Activated CD8-positive, alpha-beta memory T cell treated with anti-CD3 and anti-CD28 coated beads, Interleukin-2, amount 50 U/mL, for 48 hours (primary cell): ENCODE data around the gene IRF8.
"Not testable (repeated sequence)": the region's sequence is repeated elsewhere in the genome, so short reads cannot be mapped to it uniquely, and the experiment has no call there.

Source experiments
- DNase-seq: peaks from one replicate; pipeline ENCODE4 v3.0.0-alpha.2; 2020

Gene IRF8

DNA sequence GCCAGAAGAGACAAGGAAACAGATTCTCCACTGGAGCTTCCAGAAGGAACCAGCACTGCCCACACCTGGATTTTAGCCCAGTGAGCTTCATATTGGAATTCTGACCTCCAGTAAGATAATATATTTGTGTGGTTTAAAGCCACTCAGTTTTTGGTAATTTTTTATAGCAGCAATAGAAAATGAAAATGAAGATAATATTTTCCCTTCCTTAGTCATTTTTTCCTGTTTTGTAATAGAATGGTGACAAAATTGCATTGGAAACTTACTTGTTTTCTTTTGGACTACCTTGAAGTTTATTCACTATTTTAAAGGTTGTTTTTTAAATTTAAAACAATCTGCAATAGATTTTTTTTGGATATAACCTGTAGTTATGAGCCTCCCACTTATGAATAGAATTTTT, 29.8 kb upstream of the IRF8 start:
- DNase-seq = no peak

DNA sequence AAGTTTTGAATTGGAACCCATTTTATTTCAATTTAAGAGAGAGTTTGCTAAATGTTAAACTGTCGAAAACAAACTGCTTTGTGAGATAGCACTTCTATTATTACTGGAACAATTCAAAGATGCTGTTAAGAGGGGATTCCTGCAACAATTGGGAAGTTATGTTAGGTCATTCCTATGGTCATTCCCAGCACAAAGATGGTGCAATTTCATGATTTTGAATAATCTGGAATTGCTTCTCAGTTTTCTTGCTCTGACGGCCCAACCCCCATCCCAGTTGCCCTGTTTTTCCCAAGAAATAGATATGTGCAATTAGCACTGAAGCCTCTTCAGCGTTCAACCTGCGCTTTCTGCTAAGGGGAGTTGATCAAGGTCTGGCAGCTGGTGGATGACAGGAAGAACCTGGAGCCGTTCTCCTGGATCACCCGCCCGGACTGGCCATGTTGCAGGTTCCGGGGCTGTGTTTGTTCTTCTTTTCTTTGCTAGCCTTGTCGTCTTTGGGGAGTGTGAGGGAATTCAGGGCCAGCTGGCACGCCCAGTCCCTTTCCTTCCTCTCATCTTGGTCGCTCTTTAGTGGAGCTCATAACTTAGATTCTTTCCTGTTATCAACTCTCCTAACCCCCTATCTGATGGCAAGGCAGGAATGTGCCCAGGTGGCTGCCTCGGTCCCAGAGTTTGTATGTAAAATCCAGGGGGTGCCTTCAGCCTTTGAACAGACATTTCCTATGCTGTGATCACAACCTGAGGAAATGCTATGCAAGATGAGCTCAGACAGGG, 29.0 kb upstream of the IRF8 start:
- DNase-seq = no peak

DNA sequence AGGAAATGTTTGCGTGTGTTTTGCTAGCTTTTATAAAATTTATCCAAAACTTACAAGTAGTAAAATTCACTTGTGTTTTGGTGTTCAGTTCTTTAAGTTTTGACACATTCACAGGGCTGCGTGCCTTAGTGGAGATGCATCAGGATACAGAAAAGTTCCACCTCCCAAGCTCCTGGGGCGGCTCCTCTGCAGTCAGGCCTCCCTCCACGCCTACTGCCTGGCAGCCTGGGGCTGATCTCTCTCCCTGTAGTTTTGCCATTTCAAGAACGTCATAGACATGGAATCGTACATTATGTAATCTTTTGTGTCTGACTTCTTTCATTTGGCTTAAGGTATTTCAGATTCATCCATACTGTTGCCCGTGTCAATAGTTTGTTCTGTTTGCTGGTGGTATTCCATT, 27.2 kb upstream of the IRF8 start:
- DNase-seq = no peak

DNA sequence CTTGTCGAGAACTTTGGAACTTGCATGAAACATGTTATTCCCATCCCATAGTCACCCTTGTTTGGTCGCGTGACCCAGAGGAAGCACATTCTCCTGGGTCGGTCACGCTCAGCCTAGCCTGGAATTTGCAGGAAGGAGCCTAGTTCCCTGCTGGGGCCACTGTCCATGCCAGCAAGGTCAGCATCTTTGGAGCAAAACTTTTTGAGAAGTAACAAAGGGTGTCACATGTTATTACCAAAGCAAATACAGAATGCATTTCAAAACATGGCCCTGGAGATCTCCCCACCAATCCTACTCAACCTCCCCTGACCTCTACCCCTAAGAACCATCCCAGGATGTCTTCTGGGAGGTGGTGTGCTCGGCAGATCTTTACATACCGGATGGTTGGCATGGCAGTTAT, 26.2 kb upstream of the IRF8 start:
- no peak for DNase-seq

DNA sequence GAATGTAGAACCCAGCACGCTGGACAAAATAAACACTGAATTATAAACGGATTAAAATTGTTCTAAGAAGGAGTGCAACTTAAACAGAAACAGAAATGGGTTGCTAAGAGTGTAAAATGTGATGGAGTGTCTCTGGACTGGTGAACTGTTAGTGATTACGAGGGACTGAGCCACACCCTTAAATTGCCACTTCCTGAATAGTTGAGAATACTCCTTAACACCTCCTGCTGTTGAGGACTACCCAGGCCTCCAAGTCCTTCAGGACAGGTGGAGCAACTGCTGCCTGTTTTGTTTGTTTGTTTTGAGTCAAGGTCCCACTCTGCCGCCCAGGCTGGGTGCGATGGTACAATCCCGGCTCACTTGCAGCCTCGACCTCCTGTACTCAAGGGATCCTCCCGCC, 25.8 kb upstream of the IRF8 start:
- DNase-seq = no peak

DNA sequence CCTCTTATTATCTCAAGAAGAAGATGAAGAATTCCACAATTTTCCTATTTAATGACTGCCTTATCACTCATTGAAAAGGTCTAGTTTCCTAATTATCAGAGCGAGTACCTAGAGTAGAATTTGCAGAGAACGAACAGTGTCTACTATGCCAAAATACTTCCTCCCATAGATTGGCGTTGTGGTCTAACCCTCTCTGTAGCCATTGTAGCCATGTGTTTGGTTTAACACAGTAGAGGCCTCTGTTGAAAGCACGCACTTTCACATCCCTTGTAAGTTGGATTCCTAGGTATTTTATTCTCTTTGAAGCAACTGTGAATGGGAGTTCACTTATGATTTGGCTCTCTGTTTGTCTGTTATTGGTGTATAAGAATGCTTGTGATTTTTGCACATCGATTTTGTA, 24.9 kb upstream of the IRF8 start:
- not testable (repeated sequence) for DNase-seq

DNA sequence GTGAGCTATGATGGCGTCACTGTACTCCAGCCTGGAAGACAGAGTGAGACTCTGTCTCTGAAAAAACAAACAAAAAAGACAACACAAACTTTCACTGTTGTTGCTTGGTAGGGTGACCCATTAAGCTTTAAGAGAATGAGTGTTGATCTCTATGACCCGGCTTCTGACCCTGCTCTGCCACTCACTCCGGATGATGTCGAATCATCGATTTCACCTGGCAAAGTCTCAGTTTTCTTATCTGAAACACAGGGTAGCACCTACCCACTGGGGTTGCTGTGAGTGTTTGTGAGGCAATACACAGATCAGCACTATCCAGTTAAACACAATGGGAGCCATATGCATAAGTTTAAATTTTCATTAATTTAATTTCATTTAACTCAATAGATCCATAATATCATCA, 20.6 kb upstream of the IRF8 start:
- DNase-seq = no peak

DNA sequence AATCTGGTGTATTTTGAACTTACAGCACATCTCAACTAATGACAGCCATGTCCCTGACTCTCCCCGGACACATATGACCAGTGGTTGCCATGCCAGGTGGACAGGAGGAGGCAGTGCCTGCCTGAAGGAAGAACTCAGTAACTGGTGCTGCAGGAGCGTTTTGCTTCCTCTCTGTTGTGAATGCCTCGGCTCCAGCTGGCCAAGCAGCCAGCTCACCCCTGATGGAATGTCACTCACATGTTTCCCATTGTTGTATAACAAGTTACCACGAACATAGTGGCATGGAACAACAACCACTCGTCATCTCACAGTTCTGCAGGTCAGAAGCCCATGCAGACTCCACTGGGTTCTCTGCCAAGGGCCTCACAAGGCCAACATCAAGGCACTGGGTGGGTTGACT, 20.1 kb upstream of the IRF8 start:
- DNase-seq = no peak

DNA sequence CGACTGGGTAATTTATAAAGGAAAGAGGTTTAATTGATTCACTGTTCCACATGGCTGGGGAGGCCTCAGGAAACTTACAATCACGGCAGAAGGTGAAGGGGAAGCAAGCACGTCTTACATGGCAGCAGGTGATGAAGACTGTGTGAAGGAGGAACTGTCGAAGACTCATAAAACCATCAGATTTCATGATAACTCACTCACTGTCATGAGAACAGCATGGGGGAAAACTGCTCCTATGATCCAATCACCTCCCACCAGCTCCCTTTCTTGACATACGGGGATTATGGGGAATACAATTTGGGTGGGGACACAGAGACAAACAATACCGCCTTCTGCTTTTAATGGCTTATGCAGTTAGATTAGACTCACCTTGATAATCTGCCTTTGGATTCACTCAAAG, 19.4 kb upstream of the IRF8 start:
- no peak for DNase-seq

DNA sequence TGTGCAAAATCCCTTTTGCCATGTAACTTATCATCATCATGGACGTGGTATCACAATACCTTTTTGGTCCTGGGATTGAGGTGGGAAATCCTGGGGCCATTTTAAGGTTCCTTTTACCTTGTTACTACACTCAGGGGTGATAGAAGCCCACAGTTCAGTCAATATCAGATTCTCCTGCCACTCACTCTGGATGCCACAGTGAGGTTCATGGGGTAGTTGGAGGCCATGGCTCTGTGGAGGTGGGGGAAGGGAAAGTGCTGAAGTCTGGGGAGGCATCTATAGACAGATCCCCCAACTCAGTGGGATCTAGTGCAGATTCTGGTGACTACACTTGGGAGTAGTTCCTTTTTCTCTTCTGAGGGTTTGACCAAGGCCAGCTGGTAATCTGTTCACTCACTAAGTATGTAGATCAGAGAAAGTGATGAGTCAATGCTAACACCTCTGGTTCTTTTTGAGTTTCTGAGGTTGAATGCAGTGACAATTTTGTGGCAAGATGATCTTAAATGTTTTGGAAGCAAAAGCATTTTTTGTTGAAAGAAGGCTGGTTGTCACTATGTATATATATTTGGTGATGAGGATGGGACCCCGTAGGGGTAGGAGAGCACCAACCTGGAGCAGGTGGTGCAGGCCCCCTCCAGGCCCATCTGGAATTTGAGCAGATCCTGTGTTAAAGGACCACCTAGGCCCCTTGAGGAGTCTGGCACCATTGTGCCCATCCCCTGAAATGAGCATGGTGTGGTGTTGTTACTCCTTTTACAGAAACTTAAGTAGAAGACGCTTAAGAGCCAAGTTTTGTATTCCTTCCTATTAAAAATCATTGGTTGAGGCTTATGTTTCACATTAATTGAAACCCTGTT, 18.8 kb upstream of the IRF8 start:
- DNase-seq = no peak

DNA sequence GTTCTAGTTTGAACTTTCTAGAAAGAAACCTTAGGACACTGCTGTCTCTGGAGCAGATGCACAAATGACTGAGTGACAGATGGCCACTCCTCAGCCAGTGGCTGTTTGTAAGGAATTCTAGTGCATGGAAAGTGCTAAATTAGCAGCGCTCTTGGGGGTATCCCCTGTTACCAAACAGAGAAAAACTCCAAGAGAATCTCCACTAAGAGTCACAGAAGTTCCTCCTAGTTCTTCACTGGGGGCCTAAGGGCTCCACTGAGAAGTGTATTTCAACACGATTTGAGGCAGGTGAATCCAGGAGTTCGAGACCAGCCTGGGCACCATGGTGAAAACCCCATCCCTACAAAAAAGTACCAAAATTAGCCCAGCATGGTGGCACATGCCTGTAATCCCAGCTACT, 18.1 kb upstream of the IRF8 start:
- DNase-seq = no peak

DNA sequence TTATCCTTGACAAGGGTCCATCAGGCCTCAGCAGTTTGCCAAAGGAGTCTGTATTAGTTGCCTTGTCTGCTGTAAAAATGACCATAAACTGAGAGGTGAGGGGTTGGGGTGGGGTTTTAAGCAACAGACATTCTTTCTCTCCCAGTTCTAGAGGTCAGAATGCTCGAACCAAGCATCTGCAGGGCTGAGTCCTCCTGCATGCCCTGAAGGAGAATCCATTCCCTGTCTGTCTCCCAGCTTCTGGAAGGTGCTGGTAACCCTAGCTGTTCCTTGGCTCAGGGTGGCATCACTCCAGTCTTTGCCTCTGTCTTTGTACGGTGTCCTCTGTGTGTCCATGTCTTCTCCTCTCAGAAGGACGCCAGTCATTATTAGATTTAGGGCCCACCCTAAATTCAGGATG, 17.5 kb upstream of the IRF8 start:
- DNase-seq = no peak

DNA sequence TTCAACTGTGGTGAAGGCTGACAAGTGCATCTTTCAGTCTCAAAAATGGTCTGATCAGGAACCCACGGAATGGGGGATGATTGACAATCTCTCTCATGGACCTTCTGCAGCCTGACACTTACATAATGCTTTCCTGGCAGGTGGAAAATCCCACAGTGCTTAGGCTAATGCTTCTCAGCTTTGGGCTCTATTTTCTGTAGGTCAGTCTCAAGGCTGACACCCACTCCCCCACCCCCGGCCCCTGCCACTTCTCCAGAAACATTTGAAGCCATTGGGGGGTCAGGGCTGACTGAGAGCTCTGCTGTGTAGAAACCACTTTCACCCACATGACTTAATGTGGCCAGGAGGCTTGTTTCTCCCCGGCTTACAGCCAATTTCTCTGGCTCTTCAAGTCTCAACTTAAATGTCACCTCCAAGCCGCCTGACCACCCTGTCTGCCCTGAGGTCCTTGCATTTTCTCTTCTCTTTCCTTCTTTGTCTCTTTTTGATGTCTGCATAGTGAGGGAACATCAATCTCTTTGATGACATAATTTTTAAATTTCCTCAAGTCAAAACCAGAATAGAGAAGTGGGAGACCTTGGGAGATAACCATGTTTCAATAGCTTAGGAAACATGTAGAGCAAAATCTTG, 16.7 kb upstream of the IRF8 start:
- DNase-seq = no peak

DNA sequence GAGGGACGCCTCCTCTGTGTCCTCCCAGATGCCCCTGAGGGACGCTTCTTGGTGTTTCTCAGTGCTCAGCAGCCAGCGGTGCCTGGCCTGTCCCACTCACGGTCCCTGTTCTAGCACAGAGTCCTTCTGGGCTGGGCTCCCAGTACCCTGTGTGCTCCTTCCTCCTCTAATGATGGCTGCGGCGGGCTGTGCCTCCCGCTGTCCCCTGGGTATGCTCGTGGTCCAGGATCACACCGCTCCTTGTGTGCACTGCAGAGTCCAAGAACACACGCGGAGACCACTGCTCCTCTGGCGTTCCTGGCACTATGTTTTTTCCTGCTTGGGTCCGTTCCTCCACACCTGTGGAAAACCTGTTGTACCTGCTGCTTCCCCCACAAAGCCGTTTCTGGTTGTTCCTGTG, 15.1 kb upstream of the IRF8 start:
- no peak for DNase-seq

DNA sequence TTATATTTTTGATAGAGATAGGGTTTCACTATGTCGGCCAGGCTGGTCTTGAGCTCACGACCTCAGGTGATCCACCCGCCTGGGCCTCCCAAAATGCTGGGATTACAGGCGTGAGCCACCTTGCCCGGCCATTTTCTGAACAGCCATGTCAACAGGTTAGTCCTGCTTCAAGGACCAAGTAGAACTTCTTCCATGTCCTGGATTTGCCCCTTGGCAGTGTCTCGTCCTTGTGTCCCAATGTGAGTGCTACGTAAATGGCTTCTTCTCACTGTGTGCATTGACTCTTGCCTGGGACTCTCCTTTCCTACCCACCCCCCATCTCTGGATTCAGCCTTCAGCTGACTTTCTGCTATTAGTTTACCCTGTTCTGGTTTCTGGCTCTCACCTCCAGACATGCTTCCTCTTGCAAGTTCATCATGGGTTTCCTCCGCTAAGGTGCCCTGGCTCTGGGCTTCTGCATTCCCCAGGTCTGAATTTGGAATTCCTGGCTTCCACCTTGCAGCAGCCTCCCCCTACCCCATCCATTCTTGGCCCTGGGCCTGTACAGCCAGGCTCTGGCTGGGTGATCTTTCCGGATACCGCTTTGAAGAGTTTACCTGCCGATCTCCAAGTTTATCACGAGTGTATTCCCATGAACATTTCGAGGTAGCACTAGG, 14.0 kb upstream of the IRF8 start:
- no peak for DNase-seq

DNA sequence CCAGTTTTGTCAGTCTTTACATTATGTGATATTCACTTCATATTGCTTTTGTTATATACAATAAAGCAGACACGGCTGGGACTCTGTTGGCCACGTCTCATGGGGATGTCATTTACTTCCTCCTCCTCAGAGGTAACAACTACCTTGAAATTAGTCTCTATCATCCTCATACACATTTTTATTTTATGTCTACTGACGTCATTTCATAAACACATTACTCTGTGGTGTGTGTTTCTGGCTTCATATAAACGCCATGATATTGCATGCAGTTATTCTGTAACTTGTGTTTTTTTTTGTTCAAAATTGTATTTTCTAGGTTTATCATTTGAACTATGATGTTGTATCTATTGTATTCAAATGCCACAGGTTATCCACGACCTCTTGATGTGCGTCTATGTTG, 13.4 kb upstream of the IRF8 start:
- DNase-seq = no peak

DNA sequence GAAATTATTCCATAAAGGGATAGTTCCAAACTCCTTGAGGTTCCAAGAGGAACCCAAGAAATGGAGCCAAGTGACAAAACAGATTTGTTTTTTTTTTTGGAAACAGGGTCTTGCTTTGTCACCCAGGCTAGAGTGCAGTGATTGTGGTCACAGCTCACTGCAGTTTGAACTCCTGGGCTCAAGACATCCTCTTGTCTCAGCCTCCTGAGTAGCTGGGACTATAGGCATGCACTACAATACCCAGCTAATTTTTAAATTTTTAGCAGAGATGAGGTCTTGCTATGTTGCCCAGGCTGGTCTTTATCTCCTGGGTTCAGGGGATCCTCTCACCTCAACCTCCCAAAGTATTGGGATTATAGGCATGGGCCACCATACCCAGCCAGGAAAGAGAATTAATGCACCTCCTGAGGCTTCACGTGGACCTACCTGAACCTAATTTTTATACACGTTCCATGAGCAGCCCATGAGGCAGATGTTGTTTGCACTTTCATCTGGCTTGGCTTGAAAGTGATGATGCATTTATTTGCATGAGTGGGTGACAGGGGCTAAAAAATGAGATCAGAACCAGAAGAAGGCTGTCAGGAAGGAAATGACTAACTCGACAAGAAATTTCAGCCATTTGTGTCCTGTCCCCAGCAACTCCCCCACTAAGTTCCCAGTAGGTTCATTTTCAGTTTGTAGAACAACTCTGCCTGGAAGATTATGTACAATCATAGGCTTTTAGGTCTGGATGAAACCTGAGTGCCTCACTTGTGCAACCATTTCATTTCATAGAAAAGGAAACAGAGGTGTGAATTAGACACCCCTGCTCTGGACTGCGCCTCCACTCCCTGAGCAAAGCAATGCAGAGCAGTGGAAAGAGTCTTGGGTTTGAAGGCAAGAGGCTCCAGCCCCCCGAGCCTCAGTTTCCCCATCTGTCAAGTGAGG, 10.3 kb upstream of the IRF8 start:
- DNase-seq = no peak

DNA sequence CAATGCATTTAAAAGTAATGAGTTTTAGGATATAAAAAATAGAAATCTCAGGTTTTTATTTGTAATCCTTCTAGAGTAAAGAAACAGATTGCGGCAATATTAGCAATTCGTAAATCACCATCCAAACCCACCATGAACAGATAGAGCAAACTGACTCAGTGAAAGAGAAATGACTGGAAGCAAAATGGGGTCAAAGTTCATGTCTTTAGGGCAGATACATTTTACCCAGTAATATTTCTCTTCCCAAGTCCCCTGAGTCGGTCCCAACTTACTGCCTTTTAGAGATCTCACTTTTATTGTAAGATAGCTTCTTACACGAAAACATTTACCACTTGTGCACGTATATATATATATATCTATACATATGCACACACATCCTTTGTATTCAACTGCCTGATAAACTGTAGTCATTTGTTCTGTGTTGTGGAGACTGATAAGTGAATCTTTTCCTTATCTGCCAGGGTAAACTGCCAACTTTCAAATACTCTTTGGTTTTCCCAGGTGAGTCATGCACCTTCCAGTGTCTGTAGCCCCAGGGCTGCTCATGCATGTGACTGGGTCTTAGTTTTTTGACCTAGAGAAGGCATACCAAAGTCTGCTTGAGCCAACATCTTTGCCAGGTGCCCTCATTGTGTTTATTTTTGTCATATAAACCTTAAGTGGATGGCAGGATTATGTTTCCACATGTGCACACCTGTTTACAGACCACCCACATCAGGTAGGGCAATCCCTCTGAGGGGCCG, 7.8 kb upstream of the IRF8 start:
- DNase-seq = peak; percentile 29

DNA sequence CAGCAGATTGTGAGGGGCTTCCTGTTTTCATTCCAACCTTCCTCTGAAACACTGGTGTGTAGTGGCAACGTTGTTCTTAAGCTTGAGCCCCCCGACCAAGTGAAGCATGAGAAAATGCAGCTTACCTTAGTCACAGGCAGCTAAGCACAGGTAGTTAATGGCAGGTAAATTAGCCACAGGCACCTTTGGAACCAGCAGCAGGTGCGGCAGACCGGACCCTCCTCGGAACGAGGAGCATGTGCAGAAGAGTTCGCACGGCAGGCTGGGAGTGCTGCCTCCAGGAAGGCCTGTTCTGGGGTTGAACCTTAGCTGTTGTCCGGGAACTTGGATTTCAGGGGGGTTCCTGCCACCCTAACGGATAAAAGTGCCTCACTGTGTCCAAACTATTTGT, 7.2 kb upstream of the IRF8 start:
- peak; percentile 42 for DNase-seq

DNA sequence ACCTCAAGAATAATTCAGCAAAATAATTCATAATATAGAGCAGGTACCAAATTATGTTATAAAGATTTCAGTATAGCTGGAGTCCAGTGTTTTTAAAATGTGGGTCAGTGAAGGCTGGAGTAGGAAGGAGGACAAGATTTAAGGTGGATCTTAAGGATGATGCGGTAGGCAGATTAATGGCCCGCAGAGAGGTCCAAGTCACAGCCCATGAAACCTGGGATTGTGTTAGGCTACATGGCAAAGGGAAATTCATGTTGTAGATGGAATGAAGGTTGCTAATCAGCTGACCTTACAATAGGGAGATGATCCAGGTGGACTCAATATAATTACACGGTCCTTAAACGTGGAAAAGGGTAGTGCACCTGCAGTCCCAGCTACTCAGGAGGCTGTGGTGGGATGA, 6.2 kb upstream of the IRF8 start:
- no peak for DNase-seq

DNA sequence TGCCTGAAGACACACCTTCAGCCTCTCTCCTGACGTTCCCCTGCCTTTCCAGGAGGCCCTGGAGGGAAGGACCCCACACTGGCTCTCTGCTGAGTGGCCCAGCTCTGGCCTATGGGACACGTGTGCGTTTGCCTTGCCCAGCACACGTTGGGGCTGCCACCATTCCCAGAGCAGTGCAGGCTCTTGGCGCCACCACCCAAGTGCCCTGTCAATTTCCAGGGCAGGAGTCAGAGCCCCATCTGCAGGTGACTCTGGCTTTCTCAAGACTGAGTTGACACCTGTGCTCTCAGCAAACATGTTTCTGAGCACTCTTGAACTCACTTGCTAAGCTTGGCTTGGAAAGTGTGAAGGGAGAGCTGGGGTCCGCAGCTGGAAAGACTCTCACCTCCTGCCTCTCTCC, 4.7 kb upstream of the IRF8 start:
- peak; percentile 53 for DNase-seq

DNA sequence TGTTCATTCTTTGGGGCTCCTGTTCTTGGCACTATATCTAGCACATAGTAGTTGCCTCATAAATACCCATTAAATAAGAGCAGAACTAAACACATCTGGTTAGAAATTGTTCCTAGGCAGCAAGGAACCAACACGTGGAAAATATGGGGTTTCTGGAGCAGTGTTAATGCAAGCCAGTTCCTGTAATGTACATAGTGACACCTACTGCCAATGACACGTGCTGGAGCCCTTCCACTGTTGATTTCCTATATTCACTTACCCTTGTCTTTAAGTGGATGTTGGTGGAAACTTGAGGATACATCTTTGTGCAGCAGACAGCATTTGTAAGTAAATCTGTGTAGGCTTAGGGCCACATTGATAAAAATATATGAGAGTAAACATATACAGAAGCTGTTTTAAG, 1.6 kb upstream of the IRF8 start:
- DNase-seq = no peak
